SW 1271 (cell line): ENCODE results near the gene GNRH2.
"Not testable (repeated sequence)": the region's sequence is repeated elsewhere in the genome, so short reads cannot be mapped to it uniquely, and the experiment has no call there.

ENCODE experiments used
- DNase-seq, 2 experiments: peaks; one replicate each; lab custom pipeline; 2025; lab: John Stamatoyannopoulos, UW

Gene GNRH2

DNA sequence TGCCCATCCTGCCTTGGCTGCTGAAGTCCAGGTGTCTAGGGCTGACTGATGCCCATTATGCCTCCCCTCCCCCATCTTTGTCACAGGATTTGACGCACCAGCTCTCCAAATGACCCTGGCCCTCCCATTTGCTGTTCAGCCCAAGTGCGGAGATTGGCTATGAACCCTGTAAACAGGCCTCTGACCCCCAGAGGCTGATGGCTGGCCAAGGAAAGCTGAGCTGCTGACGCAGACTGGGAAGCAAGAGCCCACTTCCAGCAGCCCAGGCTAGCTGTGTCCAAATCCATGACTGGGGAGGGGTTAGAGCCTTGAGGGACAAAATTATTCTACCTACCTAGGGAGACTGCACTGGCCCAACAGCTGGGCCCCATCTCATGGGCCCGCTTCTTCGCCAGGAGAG lies 797 bp upstream of the GNRH2 start:
- DNase-seq: no peak

DNA sequence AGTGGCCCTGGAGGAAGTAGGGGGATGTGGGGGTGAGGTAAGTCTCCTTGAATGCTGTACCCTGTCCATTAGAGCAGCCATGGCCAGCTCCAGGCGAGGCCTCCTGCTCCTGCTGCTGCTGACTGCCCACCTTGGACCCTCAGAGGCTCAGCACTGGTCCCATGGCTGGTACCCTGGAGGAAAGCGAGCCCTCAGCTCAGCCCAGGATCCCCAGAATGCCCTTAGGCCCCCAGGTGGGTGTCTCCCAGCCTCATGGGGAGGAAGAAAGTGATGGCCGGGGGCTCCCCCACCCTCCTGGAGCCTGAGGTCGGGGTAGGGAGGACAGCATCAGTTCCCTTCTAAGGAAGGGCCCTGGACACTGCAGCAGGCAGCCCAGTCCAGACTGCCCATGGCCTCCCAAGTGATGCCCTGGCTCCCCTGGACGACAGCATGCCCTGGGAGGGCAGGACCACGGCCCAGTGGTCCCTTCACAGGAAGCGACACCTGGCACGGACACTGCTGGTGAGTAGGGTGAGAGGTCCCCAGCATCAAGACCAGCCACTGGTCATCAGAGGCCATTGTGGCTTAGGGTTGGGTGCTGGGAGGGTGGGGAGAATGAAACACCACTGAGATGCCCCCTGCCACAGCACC lies 1.0 kb downstream of the GNRH2 start:
- no peak for DNase-seq

DNA sequence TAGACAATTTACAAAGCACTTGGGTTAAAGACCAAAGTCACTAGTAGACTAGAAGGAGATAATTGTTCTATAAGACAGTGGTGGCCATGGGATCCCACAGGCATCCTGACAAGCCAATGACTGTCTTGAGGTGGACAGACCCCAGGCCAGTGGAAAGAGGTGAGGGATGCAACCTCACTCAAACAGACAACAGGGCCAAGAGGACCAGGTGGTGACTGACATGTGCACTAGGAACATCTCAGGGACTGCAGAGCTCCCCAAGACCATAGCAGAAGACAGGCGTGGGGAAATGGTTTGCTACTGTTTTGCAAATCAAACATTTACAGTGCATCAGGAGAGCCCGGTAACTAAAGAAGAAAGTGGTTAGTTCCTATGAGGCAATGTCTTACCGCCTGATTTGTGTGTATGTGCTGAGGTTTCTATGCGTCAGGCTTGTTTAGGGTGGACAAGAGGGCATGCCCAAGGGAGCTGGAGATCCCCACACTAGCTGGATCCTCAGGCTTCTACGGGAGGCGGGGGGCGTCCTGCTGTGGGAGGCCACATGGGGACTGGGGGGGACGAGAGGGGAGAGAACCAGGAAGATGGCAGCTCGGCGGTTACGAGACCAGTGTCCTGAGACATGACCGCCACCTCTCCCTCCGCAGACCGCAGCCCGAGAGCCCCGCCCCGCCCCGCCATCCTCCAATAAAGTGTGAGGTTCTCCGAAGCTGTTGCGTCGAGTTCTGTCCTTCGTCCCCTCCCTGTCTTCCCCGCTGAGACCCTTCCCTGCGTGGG lies 1.8 kb downstream of the GNRH2 start:
- DNase-seq: peak; percentile 72 to 90

DNA sequence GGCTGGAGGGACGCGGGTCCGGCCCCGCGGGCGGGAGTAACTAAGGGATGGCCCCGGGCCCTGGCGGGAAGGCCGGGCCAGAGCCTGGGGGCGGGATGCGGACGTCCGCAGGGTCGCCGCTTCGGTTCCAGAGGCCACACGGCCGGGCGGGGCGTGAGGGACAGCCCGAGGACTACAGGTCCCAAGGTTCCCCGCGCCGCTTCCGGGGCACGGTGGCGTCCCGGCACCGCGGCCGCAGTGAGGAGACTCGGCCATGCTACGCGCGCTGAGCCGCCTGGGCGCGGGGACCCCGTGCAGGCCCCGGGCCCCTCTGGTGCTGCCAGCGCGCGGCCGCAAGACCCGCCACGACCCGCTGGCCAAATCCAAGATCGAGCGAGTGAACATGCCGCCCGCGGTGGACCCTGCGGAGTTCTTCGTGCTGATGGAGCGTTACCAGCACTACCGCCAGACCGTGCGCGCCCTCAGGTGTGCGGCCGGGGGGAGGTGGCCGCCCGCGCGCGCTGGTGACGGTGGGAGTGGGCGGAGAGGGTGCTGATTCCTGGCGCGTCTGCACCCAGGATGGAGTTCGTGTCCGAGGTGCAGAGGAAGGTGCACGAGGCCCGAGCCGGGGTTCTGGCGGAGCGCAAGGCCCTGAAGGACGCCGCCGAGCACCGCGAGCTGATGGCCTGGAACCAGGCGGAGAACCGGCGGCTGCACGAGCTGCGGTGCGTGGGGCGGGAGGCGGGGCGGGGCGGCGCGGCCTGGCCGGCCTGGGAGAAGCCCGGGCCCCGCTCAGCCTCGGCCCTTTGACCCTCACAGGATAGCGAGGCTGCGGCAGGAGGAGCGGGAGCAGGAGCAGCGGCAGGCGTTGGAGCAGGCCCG lies 2.6 kb downstream of the GNRH2 start, which contains the start of gene MRPS26:
Gene MRPS26 (plus strand): TSS at position 237 of the 861 bp plus-strand sequence. CDS start 17 bp downstream, at position 254.
- peak; percentile 72 to 90 for DNase-seq

DNA sequence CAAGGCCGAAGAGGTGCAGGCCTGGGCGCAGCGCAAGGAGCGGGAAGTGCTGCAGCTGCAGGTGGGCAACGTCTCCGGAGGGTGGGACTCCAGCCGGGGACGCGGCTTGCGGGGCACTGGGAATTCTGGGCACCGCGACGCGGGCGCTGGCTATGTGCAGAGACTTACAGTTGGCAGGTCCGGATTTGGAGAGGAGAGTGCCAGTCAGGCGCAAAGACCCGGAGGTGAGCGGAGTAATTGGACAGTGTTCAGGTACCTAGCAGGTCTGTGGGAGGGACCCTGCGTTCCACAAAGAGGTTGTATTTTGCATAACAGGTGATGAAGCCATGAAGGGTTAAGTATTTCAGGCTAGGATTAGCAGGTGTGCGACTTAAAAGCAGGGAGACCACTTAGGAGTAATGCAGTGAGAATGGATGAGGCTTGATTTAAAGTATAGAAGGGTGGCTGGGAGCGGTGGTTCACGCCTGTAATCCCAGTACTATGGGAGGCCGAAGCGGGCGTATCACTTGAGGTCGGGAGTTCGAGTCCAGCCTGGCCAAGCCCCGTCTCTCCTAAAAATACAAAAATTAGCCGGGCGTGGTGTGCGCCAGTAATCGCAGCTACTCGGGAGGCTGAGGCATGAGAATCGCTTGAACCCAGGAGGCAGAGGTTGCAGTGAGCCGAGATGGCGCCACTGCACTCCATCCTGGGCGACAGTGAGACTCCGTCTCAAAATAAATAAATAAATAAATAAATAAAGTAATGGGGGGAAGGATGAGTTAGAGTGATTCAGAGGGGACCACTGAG lies 3.4 kb downstream of the GNRH2 start:
- no peak for DNase-seq

DNA sequence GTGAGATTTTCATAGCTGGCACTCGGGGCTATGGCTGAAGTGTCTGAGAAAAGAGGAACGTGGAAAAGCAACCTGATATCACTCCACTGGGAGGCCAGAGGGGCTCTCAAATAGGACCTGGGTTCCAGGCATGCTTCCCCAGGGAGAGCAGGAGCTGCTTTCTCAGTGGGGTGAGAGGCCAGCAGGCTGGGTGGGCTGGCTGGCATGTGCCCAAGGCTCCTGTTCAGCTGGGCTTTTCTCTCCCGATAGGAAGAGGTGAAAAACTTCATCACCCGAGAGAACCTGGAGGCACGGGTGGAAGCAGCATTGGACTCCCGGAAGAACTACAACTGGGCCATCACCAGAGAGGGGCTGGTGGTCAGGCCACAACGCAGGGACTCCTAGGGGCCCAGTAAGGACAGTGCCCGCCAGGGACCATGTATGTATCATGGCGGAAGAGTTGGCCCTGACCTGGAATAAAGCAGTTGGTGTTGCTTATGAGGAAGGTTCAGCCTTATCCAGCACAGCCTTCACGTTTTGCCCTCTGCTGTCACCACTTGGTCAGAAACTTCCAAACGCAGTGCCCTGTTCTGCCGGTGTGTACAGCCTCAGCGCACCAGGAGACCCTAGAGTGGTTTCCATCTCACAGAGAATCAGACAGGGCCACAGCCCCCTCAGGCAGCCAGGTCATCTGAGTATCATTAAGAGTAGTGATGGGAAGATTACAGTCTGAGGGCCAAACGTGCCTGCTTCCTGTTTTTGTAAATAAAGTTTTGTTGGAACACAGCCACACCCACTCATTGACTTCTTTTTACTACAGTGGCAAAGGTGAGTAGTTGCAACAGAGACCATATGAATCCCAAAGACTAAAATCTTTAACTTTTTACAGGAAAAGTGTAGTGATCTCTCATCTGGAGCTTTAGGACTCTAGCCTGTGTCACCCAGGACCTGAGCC lies 4.3 kb downstream of the GNRH2 start:
- no peak for DNase-seq

DNA sequence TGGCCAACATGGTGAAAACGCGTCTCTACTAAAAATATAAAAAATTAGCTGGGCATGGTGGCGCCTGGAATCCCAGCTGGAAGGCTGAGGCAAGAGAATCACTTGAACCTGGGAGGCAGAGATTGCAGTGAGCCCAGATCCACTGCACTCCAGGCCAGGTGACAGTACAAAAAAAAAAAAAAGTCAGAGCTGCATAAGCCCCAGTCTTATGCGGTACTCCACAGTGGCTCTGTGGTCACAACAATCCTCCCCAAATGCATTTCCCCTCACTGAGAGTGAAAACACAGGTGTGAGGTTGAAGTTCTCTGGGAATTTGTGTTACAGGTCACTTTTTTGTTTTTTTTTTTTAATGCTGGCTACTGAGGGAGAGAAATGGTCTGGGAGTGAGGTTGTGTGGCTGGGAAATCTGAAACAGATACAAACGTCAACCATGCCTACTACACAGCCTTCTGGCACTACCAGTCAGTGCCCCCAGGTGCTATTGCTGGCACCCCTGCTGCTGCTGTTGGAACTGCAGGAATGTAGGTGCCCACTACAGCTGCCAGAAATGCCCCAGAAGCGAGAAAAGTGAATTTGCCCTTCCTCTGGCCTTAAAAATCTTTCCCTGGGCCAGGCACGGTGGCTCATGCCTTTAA lies 8.1 kb downstream of the GNRH2 start:
- no peak for DNase-seq

DNA sequence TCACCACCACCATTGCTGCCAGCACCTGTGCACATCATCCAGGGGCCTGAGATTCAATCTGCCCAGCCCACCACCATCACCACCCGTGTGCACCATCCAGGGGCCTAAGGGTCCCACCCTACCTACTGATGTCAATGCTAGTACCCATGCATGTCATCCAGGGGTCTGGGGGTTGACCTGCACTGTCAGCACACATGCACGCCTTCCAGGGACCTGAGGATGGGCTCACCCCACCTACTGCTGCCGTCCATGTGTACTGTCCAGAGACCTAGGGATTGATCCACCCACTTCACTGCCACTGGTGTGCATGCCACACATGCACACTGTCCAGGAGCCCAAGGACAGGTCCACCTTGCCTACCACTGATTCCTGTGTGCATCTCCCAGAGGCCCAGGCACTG lies 16.1 kb downstream of the GNRH2 start:
- DNase-seq: no peak

DNA sequence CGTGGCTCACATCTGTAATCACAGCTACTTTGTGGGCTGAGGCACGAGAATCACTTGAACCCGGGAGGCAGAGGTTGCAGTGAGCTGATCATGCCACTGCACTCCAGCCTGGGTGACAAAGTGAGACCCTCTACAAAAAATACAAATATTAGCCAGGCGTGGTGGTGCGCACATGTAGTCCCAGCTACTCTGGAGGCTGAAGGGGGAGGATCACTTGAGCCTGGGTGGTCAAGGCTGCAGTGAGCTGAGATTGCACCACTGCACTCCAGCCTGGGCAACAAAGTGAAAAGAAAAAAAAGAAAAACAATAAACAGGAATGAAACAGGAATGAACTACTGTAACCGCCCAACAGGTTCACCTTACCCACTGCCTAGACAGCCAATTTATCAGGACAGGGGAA lies 20.7 kb downstream of the GNRH2 start:
- not testable (repeated sequence) for DNase-seq

DNA sequence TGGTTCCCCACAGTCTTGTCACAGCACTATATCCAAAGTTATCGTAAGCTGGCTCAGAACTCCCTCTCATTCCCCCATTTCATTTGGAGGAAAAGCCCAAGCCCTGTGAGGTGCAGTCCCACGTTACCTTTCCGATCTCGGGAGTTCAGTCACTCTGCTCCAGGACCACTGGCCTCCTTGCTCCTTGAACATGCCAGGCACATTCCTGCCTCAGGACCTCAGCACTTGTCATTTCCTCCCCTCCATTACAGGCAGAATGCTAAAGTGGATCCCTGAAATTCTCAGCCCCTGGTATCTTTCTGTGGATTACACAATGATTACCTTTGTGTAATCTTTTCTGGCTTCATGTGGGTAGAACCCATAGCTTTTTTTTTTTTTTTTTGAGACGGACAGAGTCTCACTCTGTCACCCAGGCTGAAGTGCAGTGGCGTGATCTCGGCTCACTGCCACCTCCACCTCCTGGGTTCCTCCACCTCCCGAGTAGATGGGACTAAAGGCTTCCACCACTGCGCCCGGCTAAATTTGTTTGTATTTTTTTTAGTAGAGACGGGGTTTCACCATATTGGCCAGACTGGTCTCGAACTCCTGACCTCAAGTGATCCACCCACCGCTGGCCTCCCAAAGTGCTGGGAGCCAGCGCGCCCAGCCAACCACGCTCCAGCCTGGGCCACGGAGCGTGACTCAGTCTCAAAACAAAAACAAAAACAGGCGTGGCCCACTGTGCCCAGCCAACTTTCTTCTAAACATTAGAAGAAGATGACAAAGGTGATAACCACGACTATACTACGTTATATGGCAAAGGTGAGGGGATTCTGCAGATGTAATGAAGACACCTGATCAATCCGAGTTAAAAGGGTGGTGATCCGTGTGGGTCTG lies 24.0 kb downstream of the GNRH2 start:
- no peak for DNase-seq

DNA sequence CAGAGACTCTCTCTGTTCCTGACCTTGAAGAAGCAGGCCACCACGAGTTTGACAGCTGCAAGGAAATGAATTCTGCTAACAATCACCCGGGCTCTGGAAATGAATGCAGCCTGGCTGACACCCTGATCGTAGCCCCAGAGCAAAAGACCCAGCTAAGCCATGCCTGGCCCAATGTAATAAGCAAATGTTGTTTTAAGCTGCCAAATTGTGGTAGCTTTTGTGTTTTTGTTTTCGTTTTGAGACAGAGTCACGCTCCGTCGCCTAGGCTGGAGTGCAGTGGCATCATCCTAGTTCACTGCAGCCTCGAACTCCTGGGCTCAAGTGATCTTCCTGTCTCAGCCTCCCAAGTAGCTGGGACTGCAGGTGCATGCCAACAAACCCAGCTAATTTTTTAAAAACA lies 24.7 kb downstream of the GNRH2 start:
- no peak for DNase-seq

DNA sequence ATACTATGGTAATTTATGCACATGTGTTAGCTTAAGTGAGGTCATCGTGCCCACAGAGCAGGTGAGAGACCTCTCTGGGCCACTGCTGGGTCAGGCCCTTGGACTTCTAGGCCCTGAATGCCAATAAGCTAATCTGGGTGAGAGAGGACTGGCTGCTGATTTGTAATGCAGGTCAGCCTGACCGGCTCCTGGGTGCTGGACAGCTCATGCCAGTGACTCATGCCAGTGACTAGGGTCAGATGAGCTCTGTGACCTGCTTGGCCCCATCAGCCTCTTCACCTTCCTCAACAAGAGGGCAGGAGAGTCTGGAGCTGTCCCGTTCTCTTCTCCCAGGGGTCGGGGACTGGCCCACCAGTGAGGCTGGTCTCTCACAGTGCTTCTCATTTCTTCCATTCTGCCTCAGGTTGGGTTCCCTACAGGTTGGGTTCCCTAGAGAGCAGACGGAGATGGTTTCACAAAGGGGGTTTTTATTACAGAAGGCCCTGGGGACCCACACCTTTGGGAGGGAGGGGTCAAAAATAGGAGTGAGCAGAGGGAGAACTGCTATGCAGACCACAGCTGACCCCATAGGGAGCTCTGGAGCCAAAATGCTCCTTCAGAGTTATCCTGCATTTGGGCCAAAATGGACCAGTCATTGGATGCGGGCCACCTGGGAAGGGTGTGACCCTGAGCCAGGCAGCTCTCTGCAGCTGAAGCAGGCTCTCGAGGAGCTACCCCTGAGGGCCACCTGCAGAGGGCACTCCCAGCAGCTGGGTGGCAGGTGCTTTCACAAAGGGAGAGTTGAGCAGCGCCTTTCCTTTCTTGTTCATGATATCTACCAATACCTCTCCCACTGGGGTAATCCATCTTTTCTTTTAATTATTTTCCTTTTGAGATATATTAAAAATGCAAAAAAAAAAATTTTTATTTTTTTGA lies 25.8 kb downstream of the GNRH2 start:
- DNase-seq: peak in 1 of 2 experiments; percentile 42

DNA sequence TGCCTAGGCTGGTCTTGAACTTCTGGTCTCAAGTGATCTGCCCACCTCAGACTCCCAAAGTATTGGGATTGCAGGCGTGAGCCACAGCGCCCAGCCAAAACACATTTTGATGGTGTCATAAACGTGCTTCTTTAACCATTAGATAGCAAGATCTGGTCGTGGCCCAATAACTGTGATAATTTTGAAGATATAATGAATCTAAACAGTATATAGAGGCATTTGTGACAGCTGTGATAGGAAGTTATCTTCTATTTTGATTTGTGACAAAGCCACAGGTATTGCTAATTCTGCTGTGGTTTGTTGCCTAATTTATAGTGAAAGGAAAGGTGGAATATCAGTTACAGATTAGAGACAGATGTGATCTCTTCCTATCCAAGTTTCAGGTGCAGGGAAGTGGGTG lies 27.3 kb downstream of the GNRH2 start:
- DNase-seq: no peak

DNA sequence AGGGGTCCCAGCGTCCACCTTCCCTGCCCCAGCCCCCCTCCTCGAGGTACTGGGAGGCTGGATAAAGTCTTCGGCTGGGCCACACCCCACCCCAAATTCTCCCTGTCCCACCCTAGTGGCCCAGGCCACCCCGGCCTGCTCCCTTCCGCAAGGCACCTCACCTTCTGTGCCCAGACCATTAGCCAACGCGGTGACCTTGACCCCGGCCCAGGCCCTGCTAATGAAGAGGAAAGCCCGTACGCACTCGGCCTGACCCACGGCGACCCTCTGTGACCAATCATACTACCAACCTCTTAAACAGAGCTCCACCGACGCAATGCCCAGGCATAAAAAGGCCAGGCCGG lies 27.8 kb downstream of the GNRH2 start:
- no peak for DNase-seq

DNA sequence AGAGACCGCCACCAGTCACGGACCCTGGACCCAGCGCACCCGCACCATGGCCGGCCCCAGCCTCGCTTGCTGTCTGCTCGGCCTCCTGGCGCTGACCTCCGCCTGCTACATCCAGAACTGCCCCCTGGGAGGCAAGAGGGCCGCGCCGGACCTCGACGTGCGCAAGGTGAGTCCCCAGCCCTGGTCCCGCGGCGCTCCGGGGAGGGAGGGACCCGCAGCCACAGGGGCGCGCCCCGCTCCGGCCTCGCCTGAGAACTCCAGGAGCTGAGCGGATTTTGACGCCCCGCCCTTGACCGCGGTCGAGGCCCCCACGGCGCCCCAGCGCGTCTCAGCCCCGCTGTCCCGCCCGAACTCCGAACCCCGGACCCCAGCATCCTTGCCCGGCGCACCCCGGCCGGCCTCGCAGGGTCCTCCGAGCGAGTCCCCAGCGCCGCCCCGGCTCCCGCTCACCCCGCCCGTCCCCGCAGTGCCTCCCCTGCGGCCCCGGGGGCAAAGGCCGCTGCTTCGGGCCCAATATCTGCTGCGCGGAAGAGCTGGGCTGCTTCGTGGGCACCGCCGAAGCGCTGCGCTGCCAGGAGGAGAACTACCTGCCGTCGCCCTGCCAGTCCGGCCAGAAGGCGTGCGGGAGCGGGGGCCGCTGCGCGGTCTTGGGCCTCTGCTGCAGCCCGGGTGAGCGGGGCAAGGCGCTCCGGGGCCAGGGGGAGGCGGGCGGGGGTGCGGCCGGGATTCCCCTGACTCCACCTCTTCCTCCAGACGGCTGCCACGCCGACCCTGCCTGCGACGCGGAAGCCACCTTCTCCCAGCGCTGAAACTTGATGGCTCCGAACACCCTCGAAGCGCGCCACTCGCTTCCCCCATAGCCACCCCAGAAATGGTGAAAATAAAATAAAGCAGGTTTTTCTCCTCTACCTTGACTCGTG lies 28.4 kb downstream of the GNRH2 start, which contains the start of gene OXT:
Gene OXT (plus strand): TSS at position 11 of the 920 bp plus-strand sequence. CDS start 36 bp downstream, at position 47.
- no peak for DNase-seq

DNA sequence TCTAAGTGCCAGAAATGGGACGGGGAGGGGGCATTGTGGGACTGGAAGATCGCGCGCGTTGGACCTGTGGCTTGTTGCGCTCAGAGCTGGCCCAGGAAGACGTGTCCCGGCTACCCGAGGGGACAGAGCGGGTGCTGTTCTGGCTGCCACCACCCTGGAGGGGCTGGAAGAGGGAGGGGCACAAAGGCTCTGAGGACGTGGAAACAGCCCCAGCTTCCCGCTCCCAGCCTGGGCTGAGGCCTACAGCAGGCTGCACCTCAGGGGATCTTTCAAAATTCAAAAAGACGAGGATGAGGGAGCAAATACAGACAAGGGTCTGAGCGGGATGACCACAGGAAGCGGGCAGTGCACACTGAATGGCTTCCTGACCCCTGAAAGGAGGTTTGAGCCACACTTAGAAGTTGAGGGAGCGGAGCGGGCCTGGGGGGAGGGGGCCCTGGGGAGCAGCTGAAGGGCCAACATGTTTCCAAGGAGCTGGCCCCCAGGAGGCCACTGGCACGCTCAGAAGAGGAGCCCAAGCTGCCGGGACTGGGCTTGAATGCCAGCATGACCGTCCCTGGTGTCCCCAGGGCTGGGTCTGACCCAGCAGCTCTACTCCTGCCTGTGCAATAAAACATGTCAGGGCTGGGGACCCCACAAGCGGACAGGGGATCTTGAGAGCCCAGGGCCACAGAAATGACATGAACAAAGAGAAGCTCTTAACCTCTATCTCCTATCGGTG lies 29.3 kb downstream of the GNRH2 start:
- DNase-seq: no peak
